ENCODE results near the gene ABCC1. TPM values are rescaled to one million over a fixed set of nuclear protein-coding genes. Genes with fewer than 3 reads are reported as not detected.

ABCC1 gene
- total and polyA plus RNA-seq, 2 donors = 11.6 to 18.1 TPM

GRCh38 chr16:16090238-16090637 is 140.8 kb downstream of the ABCC1 start:
- H3K9me3 ChIP-seq (ENCODE audit: control insufficient read depth in 2 of 2, insufficient read depth in 1 of 2, low read length in 1 of 2) = peaks cover 0 to 1% of the 10 kb centered on the region in 2 donors
- H3K27me3 ChIP-seq (ENCODE audit: control insufficient read depth in 2 of 2, insufficient read depth in 1 of 2, low read length in 1 of 2) = no peaks in the 10 kb centered on the region
- H3K4me3 ChIP-seq (ENCODE audit: low read length in 2 of 2) = no peak overlapping the region
- H3K4me1 ChIP-seq (ENCODE audit: control insufficient read depth in 2 of 2, insufficient read depth in 2 of 2, low read length in 2 of 2) = no peaks in the 10 kb centered on the region
- peaks cover 57 to 71% of the 10 kb centered on the region in 2 donors for H3K36me3 ChIP-seq (ENCODE audit: control insufficient read depth in 2 of 2, insufficient read depth in 2 of 2, low read length in 1 of 2)
- no peak overlapping the region for H3K27ac ChIP-seq (ENCODE audit: low read depth in 1 of 2, low read length in 1 of 2)
- no peak for DNase-seq (ENCODE audit: low read depth in 6 of 9, low spot score in 9 of 9)
- WGBS = 97% methylated on average over 19 of the region's 19 CpGs

- peaks cover 0 to 6% of the 10 kb centered on the region in 2 donors for H3K4me1 ChIP-seq (ENCODE audit: control insufficient read depth in 2 of 2, insufficient read depth in 2 of 2, low read length in 2 of 2)
- no peak for DNase-seq (ENCODE audit: low read depth in 6 of 9, low spot score in 9 of 9)
- WGBS = 96% methylated on average over 9 of the region's 9 CpGs
- no peaks in the 10 kb centered on the region for H3K27me3 ChIP-seq (ENCODE audit: control insufficient read depth in 2 of 2, insufficient read depth in 1 of 2, low read length in 1 of 2)
- H3K36me3 ChIP-seq (ENCODE audit: control insufficient read depth in 2 of 2, insufficient read depth in 2 of 2, low read length in 1 of 2) = peaks cover 54 to 65% of the 10 kb centered on the region in 2 donors
- peaks cover 0 to 1% of the 10 kb centered on the region in 2 donors for H3K9me3 ChIP-seq (ENCODE audit: control insufficient read depth in 2 of 2, insufficient read depth in 1 of 2, low read length in 1 of 2)
- no peak overlapping the region for H3K4me3 ChIP-seq (ENCODE audit: low read length in 2 of 2)
- H3K27ac ChIP-seq (ENCODE audit: low read depth in 1 of 2, low read length in 1 of 2) = no peak overlapping the region
Measured at GRCh38 chr16:16092925-16093627, 143.7 kb downstream of the ABCC1 start.

- DNase-seq (ENCODE audit: low read depth in 6 of 9, low spot score in 9 of 9) = no peak
- Histone ChIP-seq H3K27ac (ENCODE audit: low read depth in 1 of 2, low read length in 1 of 2) (no peak overlapping the region), H3K27me3 (ENCODE audit: control insufficient read depth in 2 of 2, insufficient read depth in 1 of 2, low read length in 1 of 2) (no peaks in the 10 kb centered on the region), H3K36me3 (ENCODE audit: control insufficient read depth in 2 of 2, insufficient read depth in 2 of 2, low read length in 1 of 2) (peaks cover 53 to 71% of the 10 kb centered on the region in 2 donors), H3K4me3 (ENCODE audit: low read length in 2 of 2) (no peak overlapping the region), H3K4me1 (ENCODE audit: control insufficient read depth in 2 of 2, insufficient read depth in 2 of 2, low read length in 2 of 2) (peaks cover 0 to 6% of the 10 kb centered on the region in 2 donors), H3K9me3 (ENCODE audit: control insufficient read depth in 2 of 2, insufficient read depth in 1 of 2, low read length in 1 of 2) (peaks cover 0 to 1% of the 10 kb centered on the region in 2 donors)
- WGBS = 97% methylated on average over 11 of the region's 11 CpGs
Measured at GRCh38 chr16:16093628-16094332, 144.4 kb downstream of the ABCC1 start.

- H3K27ac ChIP-seq (ENCODE audit: low read depth in 1 of 2, low read length in 1 of 2) = no peak overlapping the region
- WGBS = 97% methylated on average over 8 of the region's 8 CpGs
- no peak overlapping the region for H3K4me3 ChIP-seq (ENCODE audit: low read length in 2 of 2)
- no peak for DNase-seq (ENCODE audit: low read depth in 6 of 9, low spot score in 9 of 9)
- H3K36me3 ChIP-seq (ENCODE audit: control insufficient read depth in 2 of 2, insufficient read depth in 2 of 2, low read length in 1 of 2) = peaks cover 49 to 66% of the 10 kb centered on the region in 2 donors
- peaks cover 0 to 6% of the 10 kb centered on the region in 2 donors for H3K4me1 ChIP-seq (ENCODE audit: control insufficient read depth in 2 of 2, insufficient read depth in 2 of 2, low read length in 2 of 2)
- no peaks in the 10 kb centered on the region for H3K27me3 ChIP-seq (ENCODE audit: control insufficient read depth in 2 of 2, insufficient read depth in 1 of 2, low read length in 1 of 2)
- no peaks in the 10 kb centered on the region for H3K9me3 ChIP-seq (ENCODE audit: control insufficient read depth in 2 of 2, insufficient read depth in 1 of 2, low read length in 1 of 2)
Measured at GRCh38 chr16:16095646-16096045, 146.2 kb downstream of the ABCC1 start.

- H3K4me1 ChIP-seq (ENCODE audit: control insufficient read depth in 2 of 2, insufficient read depth in 2 of 2, low read length in 2 of 2) = peaks cover 0 to 6% of the 10 kb centered on the region in 2 donors
- no peak for DNase-seq (ENCODE audit: low read depth in 6 of 9, low spot score in 9 of 9)
- H3K9me3 ChIP-seq (ENCODE audit: control insufficient read depth in 2 of 2, insufficient read depth in 1 of 2, low read length in 1 of 2) = no peaks in the 10 kb centered on the region
- no peak overlapping the region for H3K27ac ChIP-seq (ENCODE audit: low read depth in 1 of 2, low read length in 1 of 2)
- no peaks in the 10 kb centered on the region for H3K27me3 ChIP-seq (ENCODE audit: control insufficient read depth in 2 of 2, insufficient read depth in 1 of 2, low read length in 1 of 2)
- H3K36me3 ChIP-seq (ENCODE audit: control insufficient read depth in 2 of 2, insufficient read depth in 2 of 2, low read length in 1 of 2) = peaks cover 44 to 63% of the 10 kb centered on the region in 2 donors
- 83% methylated on average over 14 of the region's 14 CpGs for WGBS
- no peak overlapping the region for H3K4me3 ChIP-seq (ENCODE audit: low read length in 2 of 2)
Measured at GRCh38 chr16:16096121-16096857, 146.9 kb downstream of the ABCC1 start.

GRCh38 chr16:16096858-16097213 is 147.4 kb downstream of the ABCC1 start:
- Histone ChIP-seq H3K27me3 (ENCODE audit: control insufficient read depth in 2 of 2, insufficient read depth in 1 of 2, low read length in 1 of 2) (no peaks in the 10 kb centered on the region), H3K4me1 (ENCODE audit: control insufficient read depth in 2 of 2, insufficient read depth in 2 of 2, low read length in 2 of 2) (peaks cover 0 to 6% of the 10 kb centered on the region in 2 donors), H3K4me3 (ENCODE audit: low read length in 2 of 2) (no peak overlapping the region), H3K9me3 (ENCODE audit: control insufficient read depth in 2 of 2, insufficient read depth in 1 of 2, low read length in 1 of 2) (no peaks in the 10 kb centered on the region), H3K27ac (ENCODE audit: low read depth in 1 of 2, low read length in 1 of 2) (no peak overlapping the region), H3K36me3 (ENCODE audit: control insufficient read depth in 2 of 2, insufficient read depth in 2 of 2, low read length in 1 of 2) (peaks cover 42 to 62% of the 10 kb centered on the region in 2 donors)
- 95% methylated on average over 3 of the region's 3 CpGs for WGBS
- DNase-seq (ENCODE audit: low read depth in 6 of 9, low spot score in 9 of 9) = no peak

- H3K27me3 ChIP-seq (ENCODE audit: control insufficient read depth in 2 of 2, insufficient read depth in 1 of 2, low read length in 1 of 2) = no peaks in the 10 kb centered on the region
- peaks cover 54 to 69% of the 10 kb centered on the region in 2 donors for H3K36me3 ChIP-seq (ENCODE audit: control insufficient read depth in 2 of 2, insufficient read depth in 2 of 2, low read length in 1 of 2)
- H3K27ac ChIP-seq (ENCODE audit: low read depth in 1 of 2, low read length in 1 of 2) = no peak overlapping the region
- DNase-seq (ENCODE audit: low read depth in 6 of 9, low spot score in 9 of 9) = no peak
- no peaks in the 10 kb centered on the region for H3K9me3 ChIP-seq (ENCODE audit: control insufficient read depth in 2 of 2, insufficient read depth in 1 of 2, low read length in 1 of 2)
- H3K4me1 ChIP-seq (ENCODE audit: control insufficient read depth in 2 of 2, insufficient read depth in 2 of 2, low read length in 2 of 2) = peaks cover 0 to 6% of the 10 kb centered on the region in 2 donors
- WGBS = 98% methylated on average over 4 of the region's 4 CpGs
- no peak overlapping the region for H3K4me3 ChIP-seq (ENCODE audit: low read length in 2 of 2)
Measured at GRCh38 chr16:16099320-16099719, 149.9 kb downstream of the ABCC1 start.

GRCh38 chr16:16100631-16101030 is 151.2 kb downstream of the ABCC1 start:
- DNase-seq (ENCODE audit: low read depth in 6 of 9, low spot score in 9 of 9) = no peak
- no peak overlapping the region for H3K4me3 ChIP-seq (ENCODE audit: low read length in 2 of 2)
- H3K36me3 ChIP-seq (ENCODE audit: control insufficient read depth in 2 of 2, insufficient read depth in 2 of 2, low read length in 1 of 2) = peaks cover 59 to 77% of the 10 kb centered on the region in 2 donors
- H3K4me1 ChIP-seq (ENCODE audit: control insufficient read depth in 2 of 2, insufficient read depth in 2 of 2, low read length in 2 of 2) = peaks cover 0 to 6% of the 10 kb centered on the region in 2 donors
- no peaks in the 10 kb centered on the region for H3K9me3 ChIP-seq (ENCODE audit: control insufficient read depth in 2 of 2, insufficient read depth in 1 of 2, low read length in 1 of 2)
- no peak overlapping the region for H3K27ac ChIP-seq (ENCODE audit: low read depth in 1 of 2, low read length in 1 of 2)
- H3K27me3 ChIP-seq (ENCODE audit: control insufficient read depth in 2 of 2, insufficient read depth in 1 of 2, low read length in 1 of 2) = no peaks in the 10 kb centered on the region
- 88% methylated on average over 8 of the region's 8 CpGs for WGBS

- H3K27ac ChIP-seq (ENCODE audit: low read depth in 1 of 2, low read length in 1 of 2) = no peak overlapping the region
- no peak overlapping the region for H3K4me3 ChIP-seq (ENCODE audit: low read length in 2 of 2)
- H3K4me1 ChIP-seq (ENCODE audit: control insufficient read depth in 2 of 2, insufficient read depth in 2 of 2, low read length in 2 of 2) = no peaks in the 10 kb centered on the region
Measured at GRCh38 chr16:16101585-16101984, 152.2 kb downstream of the ABCC1 start.

More at GRCh38 chr16:16101585-16101984, 152.2 kb downstream of the ABCC1 start:
- Histone ChIP-seq H3K36me3 (ENCODE audit: control insufficient read depth in 2 of 2, insufficient read depth in 2 of 2, low read length in 1 of 2) (peaks cover 57 to 81% of the 10 kb centered on the region in 2 donors), H3K9me3 (ENCODE audit: control insufficient read depth in 2 of 2, insufficient read depth in 1 of 2, low read length in 1 of 2) (no peaks in the 10 kb centered on the region), H3K27me3 (ENCODE audit: control insufficient read depth in 2 of 2, insufficient read depth in 1 of 2, low read length in 1 of 2) (no peaks in the 10 kb centered on the region)
- WGBS = 98% methylated on average over 5 of the region's 5 CpGs
- DNase-seq (ENCODE audit: low read depth in 6 of 9, low spot score in 9 of 9) = no peak
